WTC11 (cell line): Measurements from ENCODE around the gene CTLA4.

Experiments used
- CREB1 ChIP-seq: sonication (generic); formaldehyde crosslinking; IDR thresholded peaks from 2 replicates; pipeline ENCODE4 v1.8.0; 2023; ENCODE audit warnings: mild to moderate bottlenecking, missing genetic modification reagents
- CREM ChIP-seq: sonication (generic); formaldehyde crosslinking; IDR thresholded peaks from 2 replicates; pipeline ENCODE4 v1.8.1; 2022; ENCODE audit warnings: mild to moderate bottlenecking, missing genetic modification reagents, moderate library complexity
- ESRRA ChIP-seq: sonication (generic); formaldehyde crosslinking; IDR thresholded peaks from 2 replicates; pipeline ENCODE4 v1.8.1; 2022; ENCODE audit warnings: mild to moderate bottlenecking, missing genetic modification reagents, borderline replicate concordance
- HMGXB4 ChIP-seq: sonication (generic); formaldehyde crosslinking; IDR thresholded peaks from 2 replicates; pipeline ENCODE4 v1.8.1; 2023; ENCODE audit warnings: mild to moderate bottlenecking, moderate library complexity, missing genetic modification reagents
- PRRX2 ChIP-seq: fragments of 250-450 bp; sonication (Bioruptor Pico); IDR thresholded peaks from 2 replicates; pipeline ENCODE4 v1.8.0; 2021; ENCODE audit warnings: mild to moderate bottlenecking
- USF1 ChIP-seq: sonication (generic); formaldehyde crosslinking; IDR thresholded peaks from 2 replicates; pipeline ENCODE4 v1.8.0; 2022; ENCODE audit warnings: mild to moderate bottlenecking, missing genetic modification reagents
- ZNF263 ChIP-seq: sonication (generic); formaldehyde crosslinking; IDR thresholded peaks from 2 replicates; pipeline ENCODE4 v1.8.1; 2022; ENCODE audit warnings: low read depth, mild to moderate bottlenecking, moderate library complexity, missing genetic modification reagents
- TF ChIP-seq, protein P1 (sequence below): fragments of 200-600 bp; IDR thresholded peaks from 2 replicates; pipeline ENCODE4 v1.8.0; 2022; ENCODE audit warnings: antibody characterized with exemption
- TF ChIP-seq, protein P2 (sequence below): sonication (generic); formaldehyde crosslinking; IDR thresholded peaks from 2 replicates; pipeline ENCODE4 v1.8.0; 2022; ENCODE audit warnings: mild to moderate bottlenecking, missing genetic modification reagents
- TF ChIP-seq, protein P3 (sequence below): sonication (generic); formaldehyde crosslinking; IDR thresholded peaks from 2 replicates; pipeline ENCODE4 v1.8.0; 2023; ENCODE audit warnings: missing genetic modification reagents, mild to moderate bottlenecking, borderline replicate concordance
- TF ChIP-seq, protein P4 (sequence below): sonication (generic); formaldehyde crosslinking; IDR thresholded peaks from 2 replicates; pipeline ENCODE4 v1.8.0; 2023; ENCODE audit warnings: missing genetic modification reagents
- TF ChIP-seq, protein P5 (sequence below): sonication (generic); formaldehyde crosslinking; IDR thresholded peaks from 2 replicates; pipeline ENCODE4 v1.8.0; 2022; ENCODE audit warnings: missing genetic modification reagents

DNA sequence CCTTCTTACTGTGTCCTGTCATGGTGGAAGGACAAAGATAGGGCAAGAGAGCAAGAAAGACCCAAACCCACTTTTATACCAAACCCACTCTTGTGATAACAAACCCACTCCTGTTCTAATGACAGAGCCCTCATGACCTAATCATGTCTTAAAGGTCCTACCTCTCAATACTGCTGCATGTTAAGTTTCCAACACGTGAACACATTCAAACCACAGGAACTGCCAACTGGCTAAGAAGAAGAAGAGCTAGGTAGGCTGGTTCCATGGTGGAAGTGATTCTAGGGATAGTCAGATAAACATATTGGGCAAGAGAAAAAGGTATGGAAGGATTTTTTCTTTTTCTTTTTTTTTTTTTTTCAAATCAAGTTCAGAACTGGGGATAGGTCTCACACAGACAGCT lies 22.0 kb downstream of the CTLA4 start:
- TF ChIP-seq PRRX2 (CRISPR knock-in tag) (no peak), CREB1 (no peak), ESRRA (CRISPR knock-in tag) (no peak), USF1 (no peak), HMGXB4 (no peak), CREM (no peak), ZNF263 (CRISPR knock-in tag) (no peak)
- TF ChIP-seq, protein P1, sequence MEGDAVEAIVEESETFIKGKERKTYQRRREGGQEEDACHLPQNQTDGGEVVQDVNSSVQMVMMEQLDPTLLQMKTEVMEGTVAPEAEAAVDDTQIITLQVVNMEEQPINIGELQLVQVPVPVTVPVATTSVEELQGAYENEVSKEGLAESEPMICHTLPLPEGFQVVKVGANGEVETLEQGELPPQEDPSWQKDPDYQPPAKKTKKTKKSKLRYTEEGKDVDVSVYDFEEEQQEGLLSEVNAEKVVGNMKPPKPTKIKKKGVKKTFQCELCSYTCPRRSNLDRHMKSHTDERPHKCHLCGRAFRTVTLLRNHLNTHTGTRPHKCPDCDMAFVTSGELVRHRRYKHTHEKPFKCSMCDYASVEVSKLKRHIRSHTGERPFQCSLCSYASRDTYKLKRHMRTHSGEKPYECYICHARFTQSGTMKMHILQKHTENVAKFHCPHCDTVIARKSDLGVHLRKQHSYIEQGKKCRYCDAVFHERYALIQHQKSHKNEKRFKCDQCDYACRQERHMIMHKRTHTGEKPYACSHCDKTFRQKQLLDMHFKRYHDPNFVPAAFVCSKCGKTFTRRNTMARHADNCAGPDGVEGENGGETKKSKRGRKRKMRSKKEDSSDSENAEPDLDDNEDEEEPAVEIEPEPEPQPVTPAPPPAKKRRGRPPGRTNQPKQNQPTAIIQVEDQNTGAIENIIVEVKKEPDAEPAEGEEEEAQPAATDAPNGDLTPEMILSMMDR: no peak
- TF ChIP-seq, protein P2, sequence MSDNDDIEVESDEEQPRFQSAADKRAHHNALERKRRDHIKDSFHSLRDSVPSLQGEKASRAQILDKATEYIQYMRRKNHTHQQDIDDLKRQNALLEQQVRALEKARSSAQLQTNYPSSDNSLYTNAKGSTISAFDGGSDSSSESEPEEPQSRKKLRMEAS (CRISPR knock-in tag): no peak
- TF ChIP-seq, protein P3, sequence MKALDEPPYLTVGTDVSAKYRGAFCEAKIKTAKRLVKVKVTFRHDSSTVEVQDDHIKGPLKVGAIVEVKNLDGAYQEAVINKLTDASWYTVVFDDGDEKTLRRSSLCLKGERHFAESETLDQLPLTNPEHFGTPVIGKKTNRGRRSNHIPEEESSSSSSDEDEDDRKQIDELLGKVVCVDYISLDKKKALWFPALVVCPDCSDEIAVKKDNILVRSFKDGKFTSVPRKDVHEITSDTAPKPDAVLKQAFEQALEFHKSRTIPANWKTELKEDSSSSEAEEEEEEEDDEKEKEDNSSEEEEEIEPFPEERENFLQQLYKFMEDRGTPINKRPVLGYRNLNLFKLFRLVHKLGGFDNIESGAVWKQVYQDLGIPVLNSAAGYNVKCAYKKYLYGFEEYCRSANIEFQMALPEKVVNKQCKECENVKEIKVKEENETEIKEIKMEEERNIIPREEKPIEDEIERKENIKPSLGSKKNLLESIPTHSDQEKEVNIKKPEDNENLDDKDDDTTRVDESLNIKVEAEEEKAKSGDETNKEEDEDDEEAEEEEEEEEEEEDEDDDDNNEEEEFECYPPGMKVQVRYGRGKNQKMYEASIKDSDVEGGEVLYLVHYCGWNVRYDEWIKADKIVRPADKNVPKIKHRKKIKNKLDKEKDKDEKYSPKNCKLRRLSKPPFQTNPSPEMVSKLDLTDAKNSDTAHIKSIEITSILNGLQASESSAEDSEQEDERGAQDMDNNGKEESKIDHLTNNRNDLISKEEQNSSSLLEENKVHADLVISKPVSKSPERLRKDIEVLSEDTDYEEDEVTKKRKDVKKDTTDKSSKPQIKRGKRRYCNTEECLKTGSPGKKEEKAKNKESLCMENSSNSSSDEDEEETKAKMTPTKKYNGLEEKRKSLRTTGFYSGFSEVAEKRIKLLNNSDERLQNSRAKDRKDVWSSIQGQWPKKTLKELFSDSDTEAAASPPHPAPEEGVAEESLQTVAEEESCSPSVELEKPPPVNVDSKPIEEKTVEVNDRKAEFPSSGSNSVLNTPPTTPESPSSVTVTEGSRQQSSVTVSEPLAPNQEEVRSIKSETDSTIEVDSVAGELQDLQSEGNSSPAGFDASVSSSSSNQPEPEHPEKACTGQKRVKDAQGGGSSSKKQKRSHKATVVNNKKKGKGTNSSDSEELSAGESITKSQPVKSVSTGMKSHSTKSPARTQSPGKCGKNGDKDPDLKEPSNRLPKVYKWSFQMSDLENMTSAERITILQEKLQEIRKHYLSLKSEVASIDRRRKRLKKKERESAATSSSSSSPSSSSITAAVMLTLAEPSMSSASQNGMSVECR (CRISPR knock-in tag): no peak
- TF ChIP-seq, protein P4, sequence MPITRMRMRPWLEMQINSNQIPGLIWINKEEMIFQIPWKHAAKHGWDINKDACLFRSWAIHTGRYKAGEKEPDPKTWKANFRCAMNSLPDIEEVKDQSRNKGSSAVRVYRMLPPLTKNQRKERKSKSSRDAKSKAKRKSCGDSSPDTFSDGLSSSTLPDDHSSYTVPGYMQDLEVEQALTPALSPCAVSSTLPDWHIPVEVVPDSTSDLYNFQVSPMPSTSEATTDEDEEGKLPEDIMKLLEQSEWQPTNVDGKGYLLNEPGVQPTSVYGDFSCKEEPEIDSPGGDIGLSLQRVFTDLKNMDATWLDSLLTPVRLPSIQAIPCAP: no peak
- TF ChIP-seq, protein P5, sequence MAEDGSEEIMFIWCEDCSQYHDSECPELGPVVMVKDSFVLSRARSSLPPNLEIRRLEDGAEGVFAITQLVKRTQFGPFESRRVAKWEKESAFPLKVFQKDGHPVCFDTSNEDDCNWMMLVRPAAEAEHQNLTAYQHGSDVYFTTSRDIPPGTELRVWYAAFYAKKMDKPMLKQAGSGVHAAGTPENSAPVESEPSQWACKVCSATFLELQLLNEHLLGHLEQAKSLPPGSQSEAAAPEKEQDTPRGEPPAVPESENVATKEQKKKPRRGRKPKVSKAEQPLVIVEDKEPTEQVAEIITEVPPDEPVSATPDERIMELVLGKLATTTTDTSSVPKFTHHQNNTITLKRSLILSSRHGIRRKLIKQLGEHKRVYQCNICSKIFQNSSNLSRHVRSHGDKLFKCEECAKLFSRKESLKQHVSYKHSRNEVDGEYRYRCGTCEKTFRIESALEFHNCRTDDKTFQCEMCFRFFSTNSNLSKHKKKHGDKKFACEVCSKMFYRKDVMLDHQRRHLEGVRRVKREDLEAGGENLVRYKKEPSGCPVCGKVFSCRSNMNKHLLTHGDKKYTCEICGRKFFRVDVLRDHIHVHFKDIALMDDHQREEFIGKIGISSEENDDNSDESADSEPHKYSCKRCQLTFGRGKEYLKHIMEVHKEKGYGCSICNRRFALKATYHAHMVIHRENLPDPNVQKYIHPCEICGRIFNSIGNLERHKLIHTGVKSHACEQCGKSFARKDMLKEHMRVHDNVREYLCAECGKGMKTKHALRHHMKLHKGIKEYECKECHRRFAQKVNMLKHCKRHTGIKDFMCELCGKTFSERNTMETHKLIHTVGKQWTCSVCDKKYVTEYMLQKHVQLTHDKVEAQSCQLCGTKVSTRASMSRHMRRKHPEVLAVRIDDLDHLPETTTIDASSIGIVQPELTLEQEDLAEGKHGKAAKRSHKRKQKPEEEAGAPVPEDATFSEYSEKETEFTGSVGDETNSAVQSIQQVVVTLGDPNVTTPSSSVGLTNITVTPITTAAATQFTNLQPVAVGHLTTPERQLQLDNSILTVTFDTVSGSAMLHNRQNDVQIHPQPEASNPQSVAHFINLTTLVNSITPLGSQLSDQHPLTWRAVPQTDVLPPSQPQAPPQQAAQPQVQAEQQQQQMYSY: no peak
